Measurements from ENCODE around the gene GP1BA. TPM values are rescaled to one million over a fixed set of nuclear protein-coding genes. Genes with fewer than 3 reads are reported as not detected.
A peak's percentile ranks its signal among the peaks of the same experiment; 100 is the strongest.

The GP1BA gene
- polyA plus RNA-seq, 1 donor (not counting 4 experiments of a cell fraction or from before 2014, with no cell fraction given) = not detected

GRCh38 chr17:4939796-4940554 lies 7.9 kb downstream of the GP1BA start, which contains the start of the genes RNF167 and SLC25A11:
Gene RNF167 (plus strand): TSS chr17:4940268. CDS start chr17:4940910, 642 bp downstream.
Gene SLC25A11 (minus strand): TSS chr17:4940046. CDS start chr17:4939910, 136 bp downstream.
- dilution Hi-C loops (cut with MboI; ENCODE audit: extremely low pct_ligation_motif_present, low sequenced_read_pairs) = loop anchor here (10.0 kb wide), 1 partner anchor 65 kb away; no protein-coding TSS in a partner anchor
- Histone ChIP-seq H2AFZ (ENCODE audit: control insufficient read depth, low read length) (peak within 1 kb of the TSS; percentile 94), H3K36me3 (ENCODE audit: control insufficient read depth in 2 of 2, extremely low read depth in 1 of 2, insufficient read depth in 2 of 2, low read length in 2 of 2) (peaks cover 25 to 27% of the 10 kb centered on the region in 2 experiments), H3K4me2 (ENCODE audit: control insufficient read depth, extremely low read depth, insufficient read depth, low read depth, low read length) (peak within 1 kb of the TSS; percentile 100), H3K27me3 (ENCODE audit: control insufficient read depth, extremely low read depth, insufficient read depth, low read length) (no peaks in the 10 kb centered on the region), H4K20me1 (ENCODE audit: control insufficient read depth, extremely low read depth, insufficient read depth, low read length) (peaks cover 4% of the 10 kb centered on the region), H3K79me2 (ENCODE audit: control insufficient read depth, insufficient read depth, low read length) (peaks cover 52% of the 10 kb centered on the region), H3K9ac (ENCODE audit: control insufficient read depth, extremely low read depth, insufficient read depth, low read length) (peak within 1 kb of the TSS; percentile 97), H3K4me3 (ENCODE audit: control insufficient read depth in 2 of 3, extremely low read depth in 1 of 3, insufficient read depth in 2 of 3, low read depth in 1 of 3, low read length in 3 of 3) (peak within 1 kb of the TSS; percentile 91 to 93 (median 91)), H3K27ac (ENCODE audit: control insufficient read depth, insufficient read depth, low read length) (peak within 1 kb of the TSS; percentile 98), H3K4me1 (ENCODE audit: control insufficient read depth, extremely low read depth, insufficient read depth, low read length) (peaks cover 32% of the 10 kb centered on the region), H3K9me1 (ENCODE audit: control insufficient read depth, extremely low read depth, insufficient read depth, low read length) (no peaks in the 10 kb centered on the region), H3K9me3 (ENCODE audit: control insufficient read depth, low read depth, low read length) (no peaks in the 10 kb centered on the region)
- peak; percentile 96 for FAIRE-seq
- peak; percentile 99 for DNase-seq (ENCODE audit: low read depth, low spot score)
- TF ChIP-seq CTCF (optimal IDR thresholded peaks at IDR 0.05 in 1 of 3, IDR thresholded peaks at IDR 0.05 in 1 of 3, conservative IDR thresholded peaks at IDR 0.05 in 1 of 3; ENCODE audit: extremely low read depth in 1 of 3, insufficient read depth in 2 of 3, low read length in 3 of 3) = no peak
- no peak for TF ChIP-seq EZH2 (IDR thresholded peaks at IDR 0.05; ENCODE audit: low read length)

- DNase-seq (ENCODE audit: low read depth, low spot score) = no peak
- Histone ChIP-seq H3K4me2 (ENCODE audit: control insufficient read depth, extremely low read depth, insufficient read depth, low read depth, low read length) (peak overlapping the region; percentile 100), H3K79me2 (ENCODE audit: control insufficient read depth, insufficient read depth, low read length) (peaks cover 57% of the 10 kb centered on the region), H3K27ac (ENCODE audit: control insufficient read depth, insufficient read depth, low read length) (peak overlapping the region; percentile 98), H4K20me1 (ENCODE audit: control insufficient read depth, extremely low read depth, insufficient read depth, low read length) (peaks cover 4% of the 10 kb centered on the region), H3K4me1 (ENCODE audit: control insufficient read depth, extremely low read depth, insufficient read depth, low read length) (peaks cover 40% of the 10 kb centered on the region), H3K9me1 (ENCODE audit: control insufficient read depth, extremely low read depth, insufficient read depth, low read length) (no peaks in the 10 kb centered on the region), H3K36me3 (ENCODE audit: control insufficient read depth in 2 of 2, extremely low read depth in 1 of 2, insufficient read depth in 2 of 2, low read length in 2 of 2) (peaks cover 28 to 31% of the 10 kb centered on the region in 2 experiments), H2AFZ (ENCODE audit: control insufficient read depth, low read length) (peak overlapping the region; percentile 94), H3K9me3 (ENCODE audit: control insufficient read depth, low read depth, low read length) (no peaks in the 10 kb centered on the region), H3K9ac (ENCODE audit: control insufficient read depth, extremely low read depth, insufficient read depth, low read length) (peak overlapping the region; percentile 97), H3K27me3 (ENCODE audit: control insufficient read depth, extremely low read depth, insufficient read depth, low read length) (no peaks in the 10 kb centered on the region), H3K4me3 (ENCODE audit: control insufficient read depth in 2 of 3, extremely low read depth in 1 of 3, insufficient read depth in 2 of 3, low read depth in 1 of 3, low read length in 3 of 3) (peak overlapping the region; percentile 88 to 93 (median 91))
- FAIRE-seq = no peak
- TF ChIP-seq CTCF (optimal IDR thresholded peaks at IDR 0.05 in 1 of 3, IDR thresholded peaks at IDR 0.05 in 1 of 3, conservative IDR thresholded peaks at IDR 0.05 in 1 of 3; ENCODE audit: extremely low read depth in 1 of 3, insufficient read depth in 2 of 3, low read length in 3 of 3) = no peak
- no peak for TF ChIP-seq EZH2 (IDR thresholded peaks at IDR 0.05; ENCODE audit: low read length)
- dilution Hi-C loops (cut with MboI; ENCODE audit: extremely low pct_ligation_motif_present, low sequenced_read_pairs) = loop anchor here (10.0 kb wide), 1 partner anchor 64 kb away; no protein-coding TSS in a partner anchor
Observed at GRCh38 chr17:4940555-4941318, 8.7 kb downstream of the GP1BA start.
